AG09309 (cell line): Measurements from ENCODE around the gene ACSF3.

Experiments used
- DNase-seq: peaks from one replicate; pipeline ENCODE4 v3.0.0-alpha.2; 2010; ENCODE audit warnings: low read depth
- H3K4me3 ChIP-seq: 2 replicates; pipeline ENCODE4 v1.5.1; 2011; ENCODE audit warnings: mild to moderate bottlenecking, low read depth, low read length, moderate library complexity; ENCODE audit not compliant: control insufficient read depth
- TF ChIP-seq, protein P1 (sequence below): IDR thresholded peaks from 2 replicates; pipeline ENCODE4 v1.5.1; 2011; ENCODE audit warnings: mild to moderate bottlenecking, low read depth, low read length, inconsistent platforms; ENCODE audit not compliant: insufficient read depth, control insufficient read depth; ENCODE audit errors: missing control alignments

ACSF3 gene

DNA sequence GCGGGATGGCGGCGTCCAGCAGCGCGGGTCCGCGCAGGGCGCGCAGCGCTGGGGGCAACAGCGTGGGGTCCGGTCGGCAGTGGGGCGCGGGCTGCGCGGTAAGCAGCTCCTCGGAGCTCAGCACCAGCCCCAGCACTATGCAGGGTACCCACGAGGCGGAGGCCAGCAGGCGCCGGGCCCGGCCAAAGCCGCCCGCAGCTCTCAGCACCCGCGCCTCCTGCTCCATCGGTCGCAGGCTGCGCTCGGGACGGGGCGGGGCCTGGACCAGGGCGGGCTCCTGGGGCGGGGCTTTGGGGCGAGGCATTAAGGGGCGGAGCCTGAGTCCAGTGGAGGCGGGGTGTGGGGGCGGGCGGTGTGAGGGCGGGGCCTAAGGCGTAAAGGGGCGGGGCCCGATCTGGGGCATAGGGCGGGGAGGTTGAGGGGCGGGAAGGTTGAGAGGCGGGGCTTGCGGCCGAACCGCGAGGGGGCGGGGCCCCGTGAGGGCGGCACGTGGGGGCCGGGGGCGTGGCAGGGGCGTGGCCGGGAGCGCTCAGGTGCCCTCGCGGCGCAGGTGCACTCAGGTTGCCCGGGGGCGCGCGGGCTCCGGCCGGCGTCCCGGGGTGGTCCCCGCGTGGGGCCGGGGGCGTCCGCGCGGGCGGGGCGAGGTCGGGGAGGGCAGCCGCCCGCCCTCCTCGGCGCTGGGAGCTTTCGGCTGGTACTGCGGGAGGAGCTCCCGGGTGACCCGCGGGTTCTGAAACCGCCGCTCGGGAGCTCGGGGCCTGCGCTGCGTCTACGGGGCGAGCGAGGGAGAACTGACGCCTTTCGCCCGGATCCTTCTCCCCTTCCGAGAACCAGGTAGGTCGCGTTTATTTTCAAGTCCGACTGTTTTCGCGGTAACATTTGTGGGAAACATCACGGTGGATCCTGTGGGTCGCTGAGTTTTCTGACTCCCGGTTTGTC is 108.1 kb downstream of the ACSF3 start:
- TF ChIP-seq, protein P1, sequence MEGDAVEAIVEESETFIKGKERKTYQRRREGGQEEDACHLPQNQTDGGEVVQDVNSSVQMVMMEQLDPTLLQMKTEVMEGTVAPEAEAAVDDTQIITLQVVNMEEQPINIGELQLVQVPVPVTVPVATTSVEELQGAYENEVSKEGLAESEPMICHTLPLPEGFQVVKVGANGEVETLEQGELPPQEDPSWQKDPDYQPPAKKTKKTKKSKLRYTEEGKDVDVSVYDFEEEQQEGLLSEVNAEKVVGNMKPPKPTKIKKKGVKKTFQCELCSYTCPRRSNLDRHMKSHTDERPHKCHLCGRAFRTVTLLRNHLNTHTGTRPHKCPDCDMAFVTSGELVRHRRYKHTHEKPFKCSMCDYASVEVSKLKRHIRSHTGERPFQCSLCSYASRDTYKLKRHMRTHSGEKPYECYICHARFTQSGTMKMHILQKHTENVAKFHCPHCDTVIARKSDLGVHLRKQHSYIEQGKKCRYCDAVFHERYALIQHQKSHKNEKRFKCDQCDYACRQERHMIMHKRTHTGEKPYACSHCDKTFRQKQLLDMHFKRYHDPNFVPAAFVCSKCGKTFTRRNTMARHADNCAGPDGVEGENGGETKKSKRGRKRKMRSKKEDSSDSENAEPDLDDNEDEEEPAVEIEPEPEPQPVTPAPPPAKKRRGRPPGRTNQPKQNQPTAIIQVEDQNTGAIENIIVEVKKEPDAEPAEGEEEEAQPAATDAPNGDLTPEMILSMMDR, result no peak
- no peak for DNase-seq
- H3K4me3 ChIP-seq, result no peak overlapping the region

DNA sequence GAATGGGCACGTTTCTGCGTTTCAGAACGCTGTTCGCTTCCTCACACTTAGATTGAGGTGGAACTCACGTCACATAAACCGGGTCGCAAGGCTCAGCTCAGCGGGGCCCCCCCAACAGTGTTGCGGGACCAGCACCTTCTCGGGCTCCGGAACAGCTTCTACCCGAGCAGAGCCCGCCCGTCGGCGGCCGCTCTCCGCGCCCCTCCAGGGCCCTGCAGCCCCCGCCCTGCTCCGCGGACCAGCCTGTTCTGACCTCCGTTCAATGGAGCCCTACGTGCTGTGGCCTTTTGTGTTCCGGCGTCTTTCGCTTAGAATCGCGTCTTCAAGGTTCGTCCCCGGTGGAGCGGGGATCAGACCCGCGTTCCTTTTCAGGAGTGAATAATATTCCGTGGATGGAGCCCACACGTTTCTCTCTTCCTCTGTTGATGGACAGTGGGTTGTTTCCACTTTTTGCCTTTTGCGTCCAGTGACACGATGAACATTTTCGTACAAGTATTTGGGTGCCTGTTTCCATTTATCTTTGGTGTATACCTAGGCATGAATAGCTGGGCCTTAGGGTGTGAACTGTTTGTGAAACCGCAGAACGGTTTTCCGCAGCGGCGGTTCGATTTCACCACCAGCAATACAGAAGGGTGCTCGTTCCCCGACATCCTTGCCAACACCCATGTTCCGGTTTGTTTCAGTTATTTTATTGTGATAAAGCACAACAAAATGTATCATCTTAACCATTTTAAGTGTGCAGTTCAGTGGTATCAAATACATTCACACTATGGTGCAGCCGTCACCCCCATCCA is 109.0 kb downstream of the ACSF3 start:
- H3K4me3 ChIP-seq, result no peak overlapping the region
- no peak for DNase-seq
- TF ChIP-seq, protein P1, result no peak
